ENCODE results near the gene FBXW12. TPM values are rescaled to one million over a fixed set of nuclear protein-coding genes. Genes with fewer than 3 reads are reported as not detected.

FBXW12 gene
- total and polyA plus RNA-seq, 2 donors (not counting 1 experiment from before 2014, with no cell fraction given) = not detected

DNA sequence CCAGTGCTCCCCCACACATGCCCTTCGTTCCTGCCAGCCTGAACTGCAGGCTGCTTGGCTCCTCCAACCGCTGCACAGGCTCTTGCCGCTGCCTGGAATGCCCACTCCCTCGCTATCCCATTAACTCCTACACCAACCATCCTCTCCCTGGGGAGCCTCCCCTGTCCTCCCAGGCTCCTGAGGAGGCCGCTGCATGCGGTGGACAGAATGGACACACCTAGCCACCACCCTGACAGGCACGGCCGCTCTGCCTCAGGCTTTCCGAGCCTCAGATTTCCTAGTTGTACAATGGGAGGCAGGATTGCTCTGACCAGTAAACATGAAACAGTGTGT is 55.6 kb downstream of the FBXW12 start:
- Histone ChIP-seq H4K20me1 (ENCODE audit: control insufficient read depth, insufficient read depth, low read length, poor library complexity, severe bottlenecking) (no peaks in the 10 kb centered on the region), H3K79me2 (ENCODE audit: control insufficient read depth, insufficient read depth, low read length) (no peaks in the 10 kb centered on the region), H2AFZ (ENCODE audit: insufficient read depth, low read depth, low read length, poor library complexity, severe bottlenecking) (no peak overlapping the region), H3K27me3 (replicated peaks in 1 of 4; ENCODE audit: control extremely low read depth in 1 of 4, control insufficient read depth in 3 of 4, insufficient read depth in 4 of 4, low read length in 3 of 4) (peaks cover 0 to 9% (median 3%) of the 10 kb centered on the region in 4 experiments), H3K4me1 (ENCODE audit: control insufficient read depth in 2 of 2, insufficient read depth in 2 of 2, low read length in 2 of 2) (peaks cover 6 to 9% of the 10 kb centered on the region in 2 donors), H3K9ac (ENCODE audit: low read length) (no peak overlapping the region), H3K27ac (ENCODE audit: low read length in 2 of 2) (no peak overlapping the region), H3K4me2 (replicated peaks; ENCODE audit: low read depth, low read length, poor library complexity, severe bottlenecking) (no peak overlapping the region), H3K36me3 (replicated peaks in 1 of 2; ENCODE audit: control extremely low read depth in 1 of 2, control insufficient read depth in 1 of 2, extremely low read depth in 1 of 2, insufficient read depth in 2 of 2, low read length in 1 of 2) (peaks cover 0 to 3% of the 10 kb centered on the region in 2 experiments), H3K9me3 (ENCODE audit: control extremely low read depth in 1 of 3, control insufficient read depth in 2 of 3, insufficient read depth in 1 of 3, low read length in 2 of 3) (peaks cover 0 to 3% (median 0%) of the 10 kb centered on the region in 3 donors), H3K4me3 (ENCODE audit: control extremely low read depth in 1 of 5, extremely low read depth in 1 of 5, insufficient read depth in 1 of 5, low read depth in 2 of 5, low read length in 4 of 5) (no peak overlapping the region)
- POLR2A ChIA-PET = no interaction called here
- H3K9me3 Mint-ChIP-seq (ENCODE audit: insufficient read depth) = no peaks in the 10 kb centered on the region
- intact Hi-C loops (cut with micrococcal nuclease) = no loop called here
- CTCF ChIA-PET = interaction anchor here (0.6 kb wide), 1 partner anchor 203 kb away, joined by 3 read pairs; no protein-coding TSS in a partner anchor
- peaks cover 12% of the 10 kb centered on the region for H3K4me1 Mint-ChIP-seq
- peak overlapping the region; percentile 75 for H3K4me3 Mint-ChIP-seq
- DNase-seq (no peak), ATAC-seq (ENCODE audit: low read depth) (no peak)
- peaks cover 16% of the 10 kb centered on the region for H3K27me3 Mint-ChIP-seq
- no peak for TF ChIP-seq EZH2 (IDR thresholded peaks at IDR 0.05; ENCODE audit: borderline replicate concordance, insufficient read depth, low read depth, low read length, poor library complexity, severe bottlenecking)
- TF ChIP-seq, protein P1, sequence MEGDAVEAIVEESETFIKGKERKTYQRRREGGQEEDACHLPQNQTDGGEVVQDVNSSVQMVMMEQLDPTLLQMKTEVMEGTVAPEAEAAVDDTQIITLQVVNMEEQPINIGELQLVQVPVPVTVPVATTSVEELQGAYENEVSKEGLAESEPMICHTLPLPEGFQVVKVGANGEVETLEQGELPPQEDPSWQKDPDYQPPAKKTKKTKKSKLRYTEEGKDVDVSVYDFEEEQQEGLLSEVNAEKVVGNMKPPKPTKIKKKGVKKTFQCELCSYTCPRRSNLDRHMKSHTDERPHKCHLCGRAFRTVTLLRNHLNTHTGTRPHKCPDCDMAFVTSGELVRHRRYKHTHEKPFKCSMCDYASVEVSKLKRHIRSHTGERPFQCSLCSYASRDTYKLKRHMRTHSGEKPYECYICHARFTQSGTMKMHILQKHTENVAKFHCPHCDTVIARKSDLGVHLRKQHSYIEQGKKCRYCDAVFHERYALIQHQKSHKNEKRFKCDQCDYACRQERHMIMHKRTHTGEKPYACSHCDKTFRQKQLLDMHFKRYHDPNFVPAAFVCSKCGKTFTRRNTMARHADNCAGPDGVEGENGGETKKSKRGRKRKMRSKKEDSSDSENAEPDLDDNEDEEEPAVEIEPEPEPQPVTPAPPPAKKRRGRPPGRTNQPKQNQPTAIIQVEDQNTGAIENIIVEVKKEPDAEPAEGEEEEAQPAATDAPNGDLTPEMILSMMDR (IDR thresholded peaks at IDR 0.05) = no peak
- WGBS (ENCODE audit: insufficient coverage) = 97% methylated on average over 7 of the region's 9 CpGs
- H3K27ac Mint-ChIP-seq = no peak overlapping the region

DNA sequence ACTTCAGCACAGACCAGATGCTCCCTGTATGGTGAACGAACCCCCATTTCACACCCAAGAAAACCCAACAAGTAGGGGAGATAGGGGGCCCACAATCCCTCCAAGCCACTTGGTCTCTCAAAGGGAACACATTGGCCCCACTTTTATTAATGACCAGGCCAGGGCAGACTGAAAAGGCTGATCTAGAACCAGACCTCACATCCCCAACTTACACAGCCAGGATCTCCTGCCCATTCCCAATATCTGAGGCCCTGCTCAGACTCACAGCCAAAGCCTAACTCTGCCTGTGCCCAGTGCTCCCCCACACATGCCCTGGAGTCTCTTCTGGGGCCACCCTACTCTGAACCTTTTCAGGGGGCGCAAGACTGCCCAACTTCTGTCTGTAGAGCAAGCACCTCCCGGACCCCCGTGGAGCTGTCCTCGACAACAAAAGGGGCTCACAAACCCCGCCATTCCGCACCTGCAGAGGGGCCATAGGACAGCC is 56.1 kb downstream of the FBXW12 start:
- TF ChIP-seq EZH2 (IDR thresholded peaks at IDR 0.05; ENCODE audit: borderline replicate concordance, insufficient read depth, low read depth, low read length, poor library complexity, severe bottlenecking) = no peak
- TF ChIP-seq, protein P1 (IDR thresholded peaks at IDR 0.05) = no peak
- peak overlapping the region; percentile 32 for H3K27ac Mint-ChIP-seq
- H3K9ac ChIP-seq (ENCODE audit: low read length) = no peak overlapping the region
- H3K9me3 Mint-ChIP-seq (ENCODE audit: insufficient read depth) = no peaks in the 10 kb centered on the region
- no peak for ATAC-seq (ENCODE audit: low read depth)
- H3K4me1 ChIP-seq (ENCODE audit: control insufficient read depth in 2 of 2, insufficient read depth in 2 of 2, low read length in 2 of 2) = peaks cover 6 to 9% of the 10 kb centered on the region in 2 donors
- H3K4me3 ChIP-seq (ENCODE audit: control extremely low read depth in 1 of 5, extremely low read depth in 1 of 5, insufficient read depth in 1 of 5, low read depth in 2 of 5, low read length in 4 of 5) = no peak overlapping the region
- no peak for DNase-seq
- H3K4me1 Mint-ChIP-seq = peaks cover 12% of the 10 kb centered on the region
- no peak overlapping the region for H3K27ac ChIP-seq (ENCODE audit: low read length in 2 of 2)
- peak overlapping the region; percentile 97 for H3K4me2 ChIP-seq (replicated peaks; ENCODE audit: low read depth, low read length, poor library complexity, severe bottlenecking)
- H3K36me3 ChIP-seq (replicated peaks in 1 of 2; ENCODE audit: control extremely low read depth in 1 of 2, control insufficient read depth in 1 of 2, extremely low read depth in 1 of 2, insufficient read depth in 2 of 2, low read length in 1 of 2) = peaks cover 0 to 8% of the 10 kb centered on the region in 2 experiments
- H3K27me3 Mint-ChIP-seq = peaks cover 16% of the 10 kb centered on the region
- intact Hi-C loops (cut with micrococcal nuclease) = no loop called here
- H3K9me3 ChIP-seq (ENCODE audit: control extremely low read depth in 1 of 3, control insufficient read depth in 2 of 3, insufficient read depth in 1 of 3, low read length in 2 of 3) = peaks cover 0 to 3% (median 0%) of the 10 kb centered on the region in 3 donors
- no peaks in the 10 kb centered on the region for H3K79me2 ChIP-seq (ENCODE audit: control insufficient read depth, insufficient read depth, low read length)
- no peaks in the 10 kb centered on the region for H4K20me1 ChIP-seq (ENCODE audit: control insufficient read depth, insufficient read depth, low read length, poor library complexity, severe bottlenecking)
- ChIA-PET POLR2A (no interaction called here), CTCF (interaction anchor here (0.6 to 13.4 kb wide), 2 partner anchors 26 to 203 kb away, joined by 3 to 330 read pairs; no protein-coding TSS in a partner anchor)
- whole genome bisulfite sequencing (ENCODE audit: insufficient coverage) = 97% methylated on average over 6 of the region's 7 CpGs
- H3K27me3 ChIP-seq (replicated peaks in 1 of 4; ENCODE audit: control extremely low read depth in 1 of 4, control insufficient read depth in 3 of 4, insufficient read depth in 4 of 4, low read length in 3 of 4) = peaks cover 0 to 9% (median 3%) of the 10 kb centered on the region in 4 experiments
- peak overlapping the region; percentile 75 for H3K4me3 Mint-ChIP-seq
- no peak overlapping the region for H2AFZ ChIP-seq (ENCODE audit: insufficient read depth, low read depth, low read length, poor library complexity, severe bottlenecking)

Data from B cell (primary cell).